ENCODE measurements around the gene NTRK3.

DNA sequence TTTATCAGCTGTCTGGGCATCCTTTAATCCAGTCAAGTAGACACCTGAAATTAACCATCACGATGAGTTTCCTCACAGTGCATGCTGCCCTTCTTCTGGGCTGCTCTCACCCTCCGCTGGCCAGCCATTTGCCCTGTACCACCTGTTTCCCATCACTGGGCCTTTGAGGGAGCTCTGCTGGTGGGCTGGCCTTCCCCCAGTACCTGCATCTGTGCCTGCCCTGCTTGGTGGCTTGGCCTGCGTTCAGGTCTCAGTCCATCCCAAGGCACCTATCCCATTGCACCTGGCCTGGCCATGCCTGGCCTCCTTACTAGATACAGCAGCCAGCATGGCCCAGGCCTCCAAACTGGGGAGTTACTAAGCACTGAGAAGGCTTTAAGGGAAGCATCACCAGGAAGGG lies 413.2 kb downstream of the NTRK3 start:
- TF ChIP-seq, protein P1, sequence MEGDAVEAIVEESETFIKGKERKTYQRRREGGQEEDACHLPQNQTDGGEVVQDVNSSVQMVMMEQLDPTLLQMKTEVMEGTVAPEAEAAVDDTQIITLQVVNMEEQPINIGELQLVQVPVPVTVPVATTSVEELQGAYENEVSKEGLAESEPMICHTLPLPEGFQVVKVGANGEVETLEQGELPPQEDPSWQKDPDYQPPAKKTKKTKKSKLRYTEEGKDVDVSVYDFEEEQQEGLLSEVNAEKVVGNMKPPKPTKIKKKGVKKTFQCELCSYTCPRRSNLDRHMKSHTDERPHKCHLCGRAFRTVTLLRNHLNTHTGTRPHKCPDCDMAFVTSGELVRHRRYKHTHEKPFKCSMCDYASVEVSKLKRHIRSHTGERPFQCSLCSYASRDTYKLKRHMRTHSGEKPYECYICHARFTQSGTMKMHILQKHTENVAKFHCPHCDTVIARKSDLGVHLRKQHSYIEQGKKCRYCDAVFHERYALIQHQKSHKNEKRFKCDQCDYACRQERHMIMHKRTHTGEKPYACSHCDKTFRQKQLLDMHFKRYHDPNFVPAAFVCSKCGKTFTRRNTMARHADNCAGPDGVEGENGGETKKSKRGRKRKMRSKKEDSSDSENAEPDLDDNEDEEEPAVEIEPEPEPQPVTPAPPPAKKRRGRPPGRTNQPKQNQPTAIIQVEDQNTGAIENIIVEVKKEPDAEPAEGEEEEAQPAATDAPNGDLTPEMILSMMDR (conservative IDR thresholded peaks at IDR 0.05), result no peak
- no peak for TF ChIP-seq EZH2 (IDR thresholded peaks at IDR 0.05; ENCODE audit: low read depth)

Data from PC-9 (cell line).